ENCODE data around the gene PTPN12.
"Not testable (repeated sequence)": the region's sequence is repeated elsewhere in the genome, so short reads cannot be mapped to it uniquely, and the experiment has no call there.

PTPN12 gene
- 3.3 to 7.7 reads per million in 2 experiments for total RNA-seq

DNA sequence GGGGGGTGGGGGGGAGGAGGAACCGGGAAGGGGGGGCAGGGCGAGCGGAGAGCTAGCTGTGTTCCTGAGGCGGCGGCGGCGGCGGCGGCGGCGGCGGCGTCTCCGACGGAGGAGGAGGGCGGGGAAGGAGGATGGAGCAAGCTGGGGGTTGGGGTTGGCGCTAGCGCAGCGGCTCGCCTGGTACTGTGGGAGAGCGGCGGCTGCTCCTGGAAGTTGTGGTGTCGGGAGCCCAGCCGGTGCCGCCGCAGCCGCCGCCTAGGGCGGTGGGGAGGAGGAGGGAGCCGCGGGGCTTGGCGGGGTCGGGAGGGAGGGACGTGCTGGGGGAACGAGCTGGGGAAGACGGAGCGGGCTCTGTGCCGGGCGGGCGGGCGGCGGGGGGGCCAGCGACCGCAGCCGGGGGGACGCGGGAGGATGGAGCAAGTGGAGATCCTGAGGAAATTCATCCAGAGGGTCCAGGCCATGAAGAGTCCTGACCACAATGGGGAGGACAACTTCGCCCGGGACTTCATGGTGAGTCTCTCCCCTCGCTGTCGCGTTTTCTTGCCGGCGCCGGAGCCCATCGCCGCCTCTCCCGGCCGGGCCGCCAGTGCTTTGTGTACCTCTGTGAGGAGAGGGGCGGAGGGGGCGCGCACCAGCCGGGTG, at the start of gene PTPN12:
Gene PTPN12 (plus strand): TSS at position 160 of the 642 bp plus-strand sequence. CDS start 252 bp downstream, at position 412.
- DNase-seq (ENCODE audit: low read depth) = no peak

DNA sequence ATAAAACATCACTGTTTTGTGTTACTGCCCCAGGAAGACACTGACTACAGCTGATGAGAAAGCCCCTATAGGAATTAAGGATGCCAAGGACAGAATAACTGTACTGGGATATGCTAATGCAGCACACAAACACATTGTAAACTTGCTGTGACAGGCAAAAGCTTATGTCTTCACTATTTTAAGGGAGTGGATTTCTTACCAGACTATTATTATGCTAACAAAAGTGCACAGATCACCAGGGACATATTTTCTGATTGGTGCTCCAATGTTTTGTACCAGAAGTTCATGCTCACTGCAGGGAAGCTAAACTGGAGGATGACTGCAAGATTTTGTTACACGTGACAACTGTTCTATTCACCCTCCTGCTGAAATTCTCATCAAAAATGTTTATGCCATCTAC, 48.1 kb upstream of the PTPN12 start:
- DNase-seq (ENCODE audit: low read depth) = no peak

GRCh38 chr7:77497079-77497478, 40.0 kb upstream of the PTPN12 start:
- no peak for DNase-seq (ENCODE audit: low read depth)

DNA sequence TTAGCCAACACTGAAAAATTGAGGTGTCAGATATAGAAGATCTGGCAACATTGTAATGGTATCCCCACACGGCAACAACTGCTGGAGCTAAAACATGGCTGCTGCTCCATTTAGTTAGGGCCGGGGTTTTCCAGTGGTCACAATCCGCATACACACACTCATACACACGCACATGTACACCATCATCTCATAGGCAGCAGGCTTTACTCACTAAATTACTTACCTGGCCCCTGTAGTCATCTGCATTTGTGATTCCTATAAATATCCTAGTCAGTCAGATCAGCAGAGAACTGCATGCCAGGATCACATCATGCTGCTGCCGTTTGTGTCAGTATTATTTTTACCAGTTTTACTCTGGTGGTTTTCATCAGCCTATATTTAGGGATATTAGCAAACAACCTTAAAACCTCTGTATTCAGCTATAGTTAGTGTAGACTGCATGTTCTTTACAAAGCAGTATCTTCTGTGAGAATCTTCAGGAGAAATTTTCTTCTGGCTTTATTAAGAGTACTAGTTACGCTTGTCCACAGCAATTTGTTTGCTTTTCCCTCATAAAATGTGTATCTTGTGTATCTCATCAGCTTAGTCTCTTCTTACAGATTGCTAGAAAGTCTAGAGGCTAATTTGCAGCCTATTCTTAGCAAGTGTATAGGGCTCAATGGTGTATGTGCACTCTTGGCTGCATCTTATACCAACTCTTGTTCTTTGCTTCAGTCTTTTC, 38.3 kb upstream of the PTPN12 start:
- no peak for DNase-seq (ENCODE audit: low read depth)

GRCh38 chr7:77501192-77501515, 35.9 kb upstream of the PTPN12 start:
- DNase-seq (ENCODE audit: low read depth) = no peak

DNA sequence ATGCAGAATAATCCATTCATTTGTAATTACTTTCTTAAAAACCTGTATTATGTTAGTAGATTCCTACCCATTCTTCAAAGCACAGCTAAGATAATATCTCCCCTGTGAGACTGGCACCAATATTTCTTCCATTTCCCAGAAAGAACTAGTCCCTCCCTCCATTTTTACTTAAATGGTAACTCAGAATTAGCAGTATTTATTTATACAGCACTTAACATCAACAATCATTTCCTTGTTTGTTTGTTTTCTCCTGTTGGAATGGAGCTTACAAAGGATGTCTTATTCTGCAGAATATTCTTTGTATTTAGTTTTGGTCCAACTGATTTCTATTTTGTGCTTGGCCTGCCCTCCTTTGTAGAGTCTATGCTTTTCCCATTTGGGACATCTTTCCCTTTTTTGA, 32.1 kb upstream of the PTPN12 start:
- DNase-seq (ENCODE audit: low read depth) = no peak

DNA sequence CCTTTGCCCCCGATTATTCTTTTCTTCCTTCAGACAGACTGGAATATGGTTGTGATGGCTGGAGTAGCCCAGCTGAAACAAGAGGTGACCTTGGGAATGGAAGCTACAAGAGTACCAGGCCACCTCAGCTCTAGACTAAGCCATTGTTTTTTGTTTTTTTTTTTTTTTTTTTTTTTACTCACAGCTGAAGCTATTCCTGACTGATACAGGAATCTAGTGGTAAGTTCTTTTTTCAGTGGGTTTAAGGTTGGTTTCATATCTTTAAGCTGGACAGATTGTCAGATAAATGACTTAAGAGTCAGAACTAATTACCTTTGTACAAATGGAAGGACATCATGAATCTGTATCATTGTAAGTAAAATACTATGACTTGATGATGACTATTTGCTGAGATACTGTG, 30.2 kb upstream of the PTPN12 start:
- no peak for DNase-seq (ENCODE audit: low read depth)

DNA sequence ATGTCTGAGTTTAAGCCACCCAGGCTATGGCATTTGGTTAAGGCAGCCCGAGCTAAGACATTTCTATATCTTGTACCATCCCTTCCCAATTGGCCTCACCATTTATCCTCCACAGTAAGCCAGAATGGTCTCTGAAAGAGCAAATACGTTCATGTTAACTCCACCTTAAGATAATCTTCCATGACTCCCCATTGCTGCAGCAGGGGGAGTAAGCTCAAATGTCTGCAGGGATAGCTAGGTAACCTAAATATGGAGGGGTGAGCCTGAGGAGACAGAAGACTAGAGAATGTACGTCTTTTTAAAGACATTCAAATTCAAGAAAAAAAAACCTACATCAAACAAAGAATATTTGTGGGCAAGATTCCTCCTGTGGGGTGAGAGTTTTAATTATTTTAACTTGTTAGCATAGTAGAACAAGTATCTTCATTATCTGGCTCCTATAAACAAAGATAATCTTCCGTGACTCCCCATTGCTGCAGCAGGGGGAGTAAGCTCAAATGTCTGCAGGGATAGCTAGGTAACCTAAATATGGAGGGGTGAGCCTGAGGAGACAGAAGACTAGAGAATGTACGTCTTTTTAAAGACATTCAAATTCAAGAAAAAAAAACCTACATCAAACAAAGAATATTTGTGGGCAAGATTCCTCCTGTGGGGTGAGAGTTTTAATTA, 24.0 kb upstream of the PTPN12 start:
- not testable (repeated sequence) for DNase-seq (ENCODE audit: low read depth)

- no peak for DNase-seq (ENCODE audit: low read depth)
These were observed 21.0 kb upstream of the PTPN12 start for GRCh38 chr7:77516085-77516484.

GRCh38 chr7:77520261-77520660, 16.8 kb upstream of the PTPN12 start:
- no peak for DNase-seq (ENCODE audit: low read depth)

DNA sequence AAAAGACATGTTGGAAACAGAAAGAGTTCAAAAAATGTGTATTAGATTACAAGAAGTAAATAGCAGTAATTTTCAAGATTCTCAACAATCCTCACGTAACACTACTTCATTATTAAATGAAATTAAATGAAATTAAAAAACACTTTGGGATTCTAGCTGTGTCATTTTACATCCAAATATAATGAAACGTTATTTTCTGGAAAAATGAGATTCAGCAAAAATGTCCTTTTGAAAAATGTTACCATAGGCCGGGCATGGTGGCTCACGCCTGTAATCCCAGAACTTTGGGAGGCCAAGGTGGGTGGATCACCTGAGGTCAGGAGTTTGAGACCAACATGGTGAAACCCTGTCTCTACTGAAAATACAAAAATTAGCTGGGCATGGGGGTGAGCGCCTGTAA, 15.6 kb upstream of the PTPN12 start:
- DNase-seq (ENCODE audit: low read depth) = not testable (repeated sequence)

GRCh38 chr7:77524731-77525130, 12.4 kb upstream of the PTPN12 start:
- no peak for DNase-seq (ENCODE audit: low read depth)

- no peak for DNase-seq (ENCODE audit: low read depth)
These were observed 11.9 kb upstream of the PTPN12 start for GRCh38 chr7:77525231-77525630.

DNA sequence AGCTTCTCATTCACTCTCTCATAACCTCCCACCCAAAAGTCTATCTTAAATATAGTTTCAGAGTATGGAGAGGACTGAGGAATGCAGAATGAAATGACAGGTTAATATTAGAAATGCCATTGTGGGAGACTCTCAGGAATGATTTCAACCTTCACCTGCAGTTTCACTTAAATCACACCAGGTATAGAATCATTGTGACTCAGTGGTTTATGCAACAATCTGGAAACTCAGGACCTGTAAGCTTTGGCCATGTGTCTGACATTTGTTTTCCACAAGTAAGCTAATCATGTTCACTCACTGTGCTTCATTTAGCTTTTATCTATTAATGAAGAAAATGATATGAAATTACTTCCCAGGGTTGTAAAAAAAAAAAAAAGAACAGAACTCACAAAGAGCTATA, 8.7 kb upstream of the PTPN12 start:
- DNase-seq (ENCODE audit: low read depth) = no peak

DNA sequence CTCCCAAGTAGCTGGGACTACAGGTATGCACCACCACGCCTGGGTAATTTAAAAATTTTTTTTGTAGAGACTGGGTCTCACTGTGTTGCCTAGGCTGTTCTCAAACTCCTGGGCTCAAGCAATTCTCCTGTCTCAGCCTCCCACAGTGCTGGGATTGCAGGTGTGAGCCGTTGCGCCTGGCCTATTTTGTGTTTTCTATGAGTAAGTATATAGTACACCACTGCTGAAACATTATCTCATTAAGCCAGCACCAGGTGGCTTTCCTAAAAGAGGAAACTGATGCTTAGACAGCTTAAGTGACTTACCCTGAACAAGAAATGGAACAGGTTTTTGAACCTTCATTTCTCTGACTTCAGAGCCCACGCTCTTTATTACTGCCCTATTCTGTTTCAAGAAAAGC, 7.8 kb upstream of the PTPN12 start:
- no peak for DNase-seq (ENCODE audit: low read depth)

DNA sequence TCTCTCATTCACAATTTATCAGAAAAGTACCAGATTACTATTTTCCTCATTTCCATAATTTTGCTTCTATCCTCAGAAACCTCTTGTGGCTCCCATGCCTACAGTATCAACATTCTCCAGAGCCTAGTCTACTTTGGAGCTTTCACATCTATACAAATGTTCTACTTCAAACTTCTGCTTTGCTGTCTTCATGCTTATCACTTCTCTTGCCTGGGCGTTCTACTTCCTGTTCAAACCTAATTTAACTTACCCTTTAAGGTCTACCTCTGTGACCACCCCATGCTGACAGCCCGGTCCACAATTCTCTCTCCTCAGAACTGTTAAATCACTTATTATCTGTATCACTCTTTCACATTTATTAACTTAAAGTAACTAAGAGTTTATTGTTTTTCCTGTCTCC, 6.1 kb upstream of the PTPN12 start:
- no peak for DNase-seq (ENCODE audit: low read depth)

DNA sequence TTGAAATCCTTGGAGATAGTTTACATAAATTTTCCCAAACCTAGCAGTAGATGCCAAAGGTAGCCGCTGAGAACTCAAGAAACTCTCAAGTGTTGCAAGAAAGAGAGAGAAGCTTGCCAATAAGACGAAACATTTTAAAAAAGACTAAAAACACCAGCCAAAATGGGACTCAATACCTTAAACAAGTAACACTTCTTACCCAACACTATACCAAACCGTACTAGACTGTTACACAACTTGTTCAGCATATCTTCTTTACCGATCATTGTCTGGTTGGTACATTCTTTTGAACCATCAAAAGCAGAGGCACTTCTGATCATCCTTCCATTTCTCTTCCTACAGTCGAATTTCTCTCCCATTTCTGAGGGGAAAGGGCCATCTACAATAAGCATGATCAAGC, 4.8 kb upstream of the PTPN12 start:
- DNase-seq (ENCODE audit: low read depth) = no peak

DNA sequence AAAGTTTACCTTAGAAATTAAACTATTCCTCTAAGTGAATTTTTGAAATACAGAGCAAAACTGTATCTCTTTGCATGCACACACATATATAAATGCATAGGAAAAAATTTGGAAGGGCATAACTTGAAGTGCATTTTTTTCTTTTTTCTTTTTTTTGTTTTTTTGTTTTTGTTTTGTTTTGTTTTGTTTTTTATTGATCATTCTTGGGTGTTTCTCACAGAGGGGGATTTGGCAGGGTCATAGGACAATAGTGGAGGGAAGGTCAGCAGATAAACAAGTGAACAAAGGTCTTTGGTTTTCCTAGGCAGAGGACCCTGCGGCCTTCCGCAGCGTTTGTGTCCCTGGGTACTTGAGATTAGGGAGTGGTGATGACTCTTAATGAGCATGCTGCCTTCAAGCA, 4.4 kb upstream of the PTPN12 start:
- not testable (repeated sequence) for DNase-seq (ENCODE audit: low read depth)

- DNase-seq (ENCODE audit: low read depth) = not testable (repeated sequence)
These were observed 3.0 kb upstream of the PTPN12 start for GRCh38 chr7:77534046-77534445.

- DNase-seq (ENCODE audit: low read depth) = no peak
These were observed 1.1 kb upstream of the PTPN12 start for GRCh38 chr7:77536017-77536412.

GRCh38 chr7:77536413-77537135, 521 bp upstream of the PTPN12 start:
- peak; percentile 96 for DNase-seq (ENCODE audit: low read depth)

DNA sequence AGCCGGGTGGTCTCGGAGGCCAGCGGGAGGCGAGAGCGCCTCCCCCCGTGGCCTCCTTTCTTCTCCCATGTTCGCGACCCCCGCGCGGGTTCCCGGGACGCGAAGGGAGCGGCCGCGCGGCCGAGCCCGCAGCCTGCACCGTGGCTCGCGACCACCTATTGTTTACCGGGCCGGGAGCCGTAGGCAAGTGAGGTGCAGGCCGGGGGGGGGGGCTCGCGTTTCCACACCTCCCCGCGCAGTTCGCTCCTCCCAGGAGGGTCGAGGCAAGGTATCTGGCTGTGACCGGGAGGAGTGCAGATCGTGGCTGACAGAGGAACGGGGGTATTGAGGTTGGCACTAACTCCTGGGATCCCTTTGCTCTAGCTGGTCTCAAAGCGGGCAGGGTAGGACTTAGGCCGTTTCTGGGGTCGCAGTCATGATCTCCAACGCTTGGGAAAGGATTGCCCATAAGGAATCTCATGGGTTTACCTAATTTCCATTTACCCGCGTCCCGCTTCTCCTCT, 734 bp downstream of the PTPN12 start:
- DNase-seq (ENCODE audit: low read depth) = no peak
